H9 (cell line): ENCODE measurements around the gene TMEM14B. TPM values are rescaled to one million over a fixed set of nuclear protein-coding genes. Genes with fewer than 3 reads are reported as not detected.

Source experiments
- DNase-seq: peaks from one replicate; pipeline ENCODE4 v3.0.0-alpha.2; 2017
- H2AFZ ChIP-seq: one replicate; pipeline ENCODE4 v1.6.1; 2013; ENCODE audit warnings: mild to moderate bottlenecking, low read length, control low read depth, moderate library complexity
- H2AK5ac ChIP-seq: 2 replicates; pipeline ENCODE4 v1.6.1; 2013; ENCODE audit warnings: low read length, control low read depth, mixed read lengths; ENCODE audit not compliant: insufficient read length
- H2BK120ac ChIP-seq: one replicate; pipeline ENCODE4 v1.6.1; 2013; ENCODE audit warnings: low read depth, mild to moderate bottlenecking, low read length, control low read depth, inconsistent platforms; ENCODE audit not compliant: poor library complexity, severe bottlenecking
- H2BK12ac ChIP-seq: 2 replicates; pipeline ENCODE4 v1.6.1; 2013; ENCODE audit warnings: low read length, control low read depth, mixed read lengths, low read depth; ENCODE audit not compliant: insufficient read length
- H2BK15ac ChIP-seq: 2 replicates; pipeline ENCODE4 v1.6.1; 2013; ENCODE audit warnings: low read depth, low read length, control low read depth
- H2BK20ac ChIP-seq: one replicate; pipeline ENCODE4 v1.6.1; 2013; ENCODE audit warnings: low read depth, mild to moderate bottlenecking, low read length, control low read depth, inconsistent platforms; ENCODE audit not compliant: poor library complexity, severe bottlenecking
- H2BK5ac ChIP-seq: 2 replicates; pipeline ENCODE4 v1.6.1; 2013; ENCODE audit warnings: low read length, control low read depth, mixed read lengths; ENCODE audit not compliant: insufficient read length
- H3K14ac ChIP-seq: 2 replicates; pipeline ENCODE4 v1.6.1; 2013; ENCODE audit warnings: low read length, control low read depth; ENCODE audit not compliant: insufficient read depth
- H3K18ac ChIP-seq: 2 replicates; pipeline ENCODE4 v1.6.1; 2013; ENCODE audit warnings: low read depth, mild to moderate bottlenecking, mixed read lengths, low read length, control low read depth; ENCODE audit not compliant: insufficient read length
- H3K23ac ChIP-seq: 2 replicates; pipeline ENCODE4 v1.6.1; 2013; ENCODE audit warnings: low read length, control low read depth, mixed read lengths, low read depth; ENCODE audit not compliant: insufficient read length
- H3K23me2 ChIP-seq: 2 replicates; pipeline ENCODE4 v1.6.1; 2013; ENCODE audit warnings: low read depth, mild to moderate bottlenecking, mixed read lengths, low read length, control low read depth; ENCODE audit not compliant: insufficient read length, poor library complexity, severe bottlenecking
- H3K27ac ChIP-seq: 2 replicates; pipeline ENCODE4 v1.5.1; 2013; ENCODE audit warnings: low read length, control low read depth, mixed read lengths, low read depth; ENCODE audit not compliant: insufficient read length
- H3K27me3 ChIP-seq: 2 replicates; pipeline ENCODE4 v1.6.1; 2013; ENCODE audit warnings: low read length, control low read depth, inconsistent platforms; ENCODE audit not compliant: insufficient read depth
- H3K4ac ChIP-seq: 2 replicates; pipeline ENCODE4 v1.6.1; 2013; ENCODE audit warnings: low read depth, mild to moderate bottlenecking, control low read depth, inconsistent platforms, low read length, moderate library complexity
- H3K4me1 ChIP-seq: 2 replicates; pipeline ENCODE4 v1.6.1; 2013; ENCODE audit warnings: low read length, control low read depth, inconsistent platforms; ENCODE audit not compliant: insufficient read depth
- H3K4me2 ChIP-seq: 2 replicates; pipeline ENCODE4 v1.6.1; 2013; ENCODE audit warnings: low read length, control low read depth, mixed read lengths; ENCODE audit not compliant: insufficient read length, insufficient read depth
- H3K56ac ChIP-seq: 2 replicates; pipeline ENCODE4 v1.6.1; 2013; ENCODE audit warnings: low read depth, mild to moderate bottlenecking, mixed read lengths, low read length, control low read depth; ENCODE audit not compliant: insufficient read length
- H3K79me1 ChIP-seq: 2 replicates; pipeline ENCODE4 v1.6.1; 2013; ENCODE audit warnings: low read depth, mild to moderate bottlenecking, moderate library complexity, low read length, control low read depth, inconsistent platforms; ENCODE audit not compliant: insufficient read depth, poor library complexity, severe bottlenecking
- H3K79me2 ChIP-seq: 2 replicates; pipeline ENCODE4 v1.6.1; 2013; ENCODE audit warnings: low read length, control low read depth, inconsistent platforms; ENCODE audit not compliant: insufficient read depth
- H3K9ac ChIP-seq: 2 replicates; pipeline ENCODE4 v1.6.1; 2013; ENCODE audit warnings: low read length, control low read depth, mixed read lengths; ENCODE audit not compliant: insufficient read length; ENCODE audit errors: extremely low read depth
- H3K9me3 ChIP-seq: one replicate; pipeline ENCODE4 v1.6.1; 2013; ENCODE audit warnings: low read depth, low read length, inconsistent platforms; ENCODE audit not compliant: control insufficient read depth
- H3T11ph ChIP-seq: one replicate; pipeline ENCODE4 v1.6.1; 2013; ENCODE audit warnings: mild to moderate bottlenecking, low read length, control low read depth, inconsistent platforms
- H4K20me1 ChIP-seq: one replicate; pipeline ENCODE4 v1.6.1; 2013; ENCODE audit not compliant: control insufficient read depth, insufficient read length, insufficient read depth
- H4K5ac ChIP-seq: 2 replicates; pipeline ENCODE4 v1.6.1; 2013; ENCODE audit warnings: low read depth, mild to moderate bottlenecking, mixed read lengths, low read length, control low read depth; ENCODE audit not compliant: insufficient read length
- H4K8ac ChIP-seq: replicated peaks from 2 replicates; pipeline ENCODE4 v1.6.1; 2013; ENCODE audit warnings: low read length, control low read depth, mixed read lengths, low read depth; ENCODE audit not compliant: insufficient read length
- H4K91ac ChIP-seq: 2 replicates; pipeline ENCODE4 v1.6.1; 2013; ENCODE audit warnings: low read depth, mild to moderate bottlenecking, moderate library complexity, mixed read lengths, low read length, control low read depth; ENCODE audit not compliant: insufficient read length
- H3K27ac Mint-ChIP-seq, 3 experiments: 2 replicates in 2 of 3; 3 replicates in 1 of 3; pipeline ENCODE4 v1.8.0; 2020 to 2021; ENCODE audit warnings: mixed read lengths in 3 of 3, mild to moderate bottlenecking in 1 of 3, moderate library complexity in 1 of 3
- H3K27me3 Mint-ChIP-seq: 2 replicates; pipeline ENCODE4 v1.8.0; 2021; ENCODE audit warnings: low read depth, mild to moderate bottlenecking, moderate library complexity, mixed read lengths
- H3K36me3 Mint-ChIP-seq, 3 experiments: 2 replicates in 2 of 3; 3 replicates in 1 of 3; pipeline ENCODE4 v1.8.0; 2020 to 2021; ENCODE audit warnings: low read depth in 3 of 3, mixed read lengths in 3 of 3; ENCODE audit not compliant: insufficient read depth in 1 of 3
- H3K4me1 Mint-ChIP-seq, 2 experiments: 2 replicates each; pipeline ENCODE4 v1.8.0; 2020; ENCODE audit warnings: mixed read lengths in 2 of 2
- H3K4me3 Mint-ChIP-seq, 2 experiments: 2 replicates in 1 of 2; 3 replicates in 1 of 2; pipeline ENCODE4 v1.8.0; 2020 to 2021; ENCODE audit warnings: mild to moderate bottlenecking in 2 of 2, mixed read lengths in 2 of 2, moderate library complexity in 1 of 2
- H3K9me3 Mint-ChIP-seq, 2 experiments: 2 replicates in 1 of 2; 3 replicates in 1 of 2; pipeline ENCODE4 v1.8.0; 2020; ENCODE audit warnings: mild to moderate bottlenecking in 2 of 2, mixed read lengths in 2 of 2, moderate library complexity in 1 of 2
- CTCF ChIP-seq: fragments of 200-600 bp; sonication (generic); conservative IDR thresholded peaks from 3 replicates; pipeline ENCODE4 v1.8.0; 2021; ENCODE audit warnings: antibody characterized with exemption, mild to moderate bottlenecking
- WGBS: extraction: QIAGEN DNeasy Blood & Tissue Kit; methylation state at CpG from one replicate; pipeline ENCODE4 v1.1.7; 2013; ENCODE audit warnings: missing lambda C conversion rate, low lambda C conversion rate, mixed read lengths; ENCODE audit not compliant: insufficient read length; ENCODE audit errors: extremely low coverage; 5-methylcytosine and 5-hydroxymethylcytosine counted together
- total RNA-seq: library from RNA; stranded (reverse); gene quantifications from 2 replicates; pipeline ENCODE4 v1.2.1, GENCODE V29; 2021

TMEM14B gene
- total RNA-seq, 1 experiment from 2014 or later, result 107 TPM

- Histone ChIP-seq H2BK5ac (no peak overlapping the region), H3K27me3 (no peaks in the 10 kb centered on the region), H2BK20ac (no peak overlapping the region), H4K91ac (no peak overlapping the region), H3K18ac (no peak overlapping the region), H4K8ac (no peak overlapping the region), H3K79me1 (no peaks in the 10 kb centered on the region), H2BK15ac (no peak overlapping the region), H3K9ac (no peak overlapping the region), H2AK5ac (no peak overlapping the region), H3K4me1 (no peaks in the 10 kb centered on the region), H2BK12ac (no peak overlapping the region), H3T11ph (no peak overlapping the region), H2BK120ac (no peak overlapping the region), H3K4me2 (no peak overlapping the region), H3K56ac (no peak overlapping the region), H4K20me1 (no peaks in the 10 kb centered on the region), H3K27ac (no peak overlapping the region), H3K23me2 (no peaks in the 10 kb centered on the region), H2AFZ (no peak overlapping the region), H3K4ac (no peak overlapping the region), H3K14ac (no peak overlapping the region), H3K23ac (no peak overlapping the region), H4K5ac (no peak overlapping the region), H3K9me3 (no peaks in the 10 kb centered on the region), H3K79me2 (no peaks in the 10 kb centered on the region)
- Mint-ChIP-seq H3K27me3 (no peaks in the 10 kb centered on the region; the same call in 1 of the 2 replicates), H3K36me3 (peaks cover 0 to 3% (median under 1%) of the 10 kb centered on the region in 3 experiments; a peak in 3 of 7 replicates), H3K9me3 (no peaks in the 10 kb centered on the region), H3K4me1 (no peaks in the 10 kb centered on the region), H3K27ac (no peak overlapping the region), H3K4me3 (no peak overlapping the region)
- no peak for TF ChIP-seq CTCF
- WGBS, result no CpG with 5 or more reads among the region's 5 CpGs
- DNase-seq, result no peak
Measured at GRCh38 chr6:10792101-10792500, 44.5 kb downstream of the TMEM14B start.
